SU-DHL-6 (cell line): ENCODE measurements around the gene MYL6B.

ENCODE experiments used
- H2AFZ ChIP-seq: fragments of 200-600 bp; sonication (generic); 2 replicates; pipeline ENCODE4 v1.6.1; 2014; ENCODE audit warnings: low read depth, mild to moderate bottlenecking, moderate library complexity, mixed read lengths, antibody characterized with exemption, low read length; ENCODE audit not compliant: severe bottlenecking
- H3F3A ChIP-seq: fragments of 200-600 bp; shearing (Covaris generic); 2 replicates; pipeline ENCODE4 v1.6.0; 2016; ENCODE audit warnings: antibody characterized with exemption, mild to moderate bottlenecking; ENCODE audit not compliant: insufficient read depth
- H3K27ac ChIP-seq: fragments of 200-600 bp; sonication (generic); 2 replicates; pipeline ENCODE4 v1.5.1; 2016; ENCODE audit warnings: low read depth, mild to moderate bottlenecking, low read length, moderate library complexity, mixed read lengths
- H3K27me3 ChIP-seq: fragments of 200-600 bp; sonication (generic), shearing (Covaris generic); 2 replicates; pipeline ENCODE4 v1.6.0; 2014; ENCODE audit warnings: mild to moderate bottlenecking, low read length
- H3K36me3 ChIP-seq: fragments of 200-600 bp; sonication (generic); 2 replicates; pipeline ENCODE4 v1.6.1; 2014; ENCODE audit warnings: mild to moderate bottlenecking, low read length, mixed read lengths
- H3K4me2 ChIP-seq: fragments of 300-600, 200-600 bp; shearing (Covaris generic), sonication (generic); 2 replicates; pipeline ENCODE4 v1.6.0; 2014; ENCODE audit warnings: low read length, low read depth, mild to moderate bottlenecking; ENCODE audit not compliant: poor library complexity, severe bottlenecking
- H3K4me3 ChIP-seq: fragments of 200-600 bp; sonication (generic); 2 replicates; pipeline ENCODE4 v1.5.1; 2014; ENCODE audit warnings: antibody characterized with exemption, low read length, mild to moderate bottlenecking, mixed read lengths; ENCODE audit not compliant: insufficient read depth, poor library complexity, severe bottlenecking
- H3K79me2 ChIP-seq: fragments of 200-600 bp; sonication (generic); 2 replicates; pipeline ENCODE4 v1.6.1; 2014; ENCODE audit warnings: mild to moderate bottlenecking, low read length, moderate library complexity; ENCODE audit not compliant: insufficient read depth
- H3K9ac ChIP-seq: fragments of 200-600 bp; sonication (generic); 2 replicates; pipeline ENCODE4 v1.7.0; 2014; ENCODE audit warnings: mild to moderate bottlenecking, low read length
- H3K9me2 ChIP-seq: fragments of 200-600 bp; sonication (generic); replicated peaks from 2 replicates; pipeline ENCODE4 v1.6.1; 2014; ENCODE audit warnings: low read length; ENCODE audit not compliant: insufficient read depth
- H3K9me3 ChIP-seq: fragments of 200-600 bp; sonication (generic); 2 replicates; pipeline ENCODE4 v1.6.1; 2014; ENCODE audit warnings: low read length, mixed read lengths; ENCODE audit not compliant: insufficient read depth
- H4K20me1 ChIP-seq: fragments of 200-600 bp; sonication (generic); 2 replicates; pipeline ENCODE4 v1.6.1; 2014; ENCODE audit warnings: low read depth, mild to moderate bottlenecking, antibody characterized with exemption, low read length, moderate library complexity, mixed read lengths
- CTCF ChIP-seq: fragments of 200-600 bp; sonication (generic); IDR thresholded peaks from one replicate; pipeline ENCODE4 v1.5.1; 2017; ENCODE audit warnings: antibody characterized with exemption, mild to moderate bottlenecking, low read length, moderate library complexity; ENCODE audit not compliant: insufficient read depth, poor library complexity, severe bottlenecking
- EZH2phosphoT487 ChIP-seq: fragments of 200-600 bp; sonication (generic), shearing (Covaris generic); conservative IDR thresholded peaks from 2 replicates; pipeline ENCODE4 v1.6.1; 2018; ENCODE audit warnings: mild to moderate bottlenecking, antibody characterized with exemption, low read length, moderate library complexity, mixed read lengths

Gene MYL6B

DNA sequence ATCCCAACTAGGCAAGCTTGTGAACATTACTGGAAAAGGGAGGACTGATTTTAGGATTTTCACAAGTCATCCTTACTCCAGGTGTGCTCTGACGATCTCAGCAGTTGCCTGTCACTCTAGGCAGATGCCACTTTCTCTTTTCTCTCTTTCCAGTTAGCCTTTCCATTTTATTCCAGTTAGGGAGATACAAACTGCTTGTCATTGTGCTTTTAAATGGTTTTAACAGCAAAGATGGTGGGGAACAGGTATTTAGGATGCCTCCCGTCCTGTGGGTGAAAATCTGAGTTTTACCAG, 46.8 kb upstream of the MYL6B start:
- Histone ChIP-seq H3K27ac (peak overlapping the region; percentile 72; the same call in 1 of the 2 replicates), H3K4me3 (peak overlapping the region; percentile 86), H3K9me3 (no peaks in the 10 kb centered on the region), H3K27me3 (no peaks in the 10 kb centered on the region), H3K9me2 (no peaks in the 10 kb centered on the region), H3K36me3 (peaks cover 24% of the 10 kb centered on the region), H3K9ac (peak overlapping the region; percentile 100), H3K79me2 (peaks cover 40% of the 10 kb centered on the region), H2AFZ (no peak overlapping the region), H3F3A (peaks cover 26% of the 10 kb centered on the region), H3K4me2 (peak overlapping the region; percentile 84), H4K20me1 (peaks cover 9% of the 10 kb centered on the region; the same call in 1 of the 2 replicates)
- TF ChIP-seq EZH2phosphoT487 (no peak), CTCF (no peak)

GRCh38 chr12:56107242-56107641, 45.1 kb upstream of the MYL6B start:
- Histone ChIP-seq H2AFZ (no peak overlapping the region), H3K27ac (no peak overlapping the region), H3K4me3 (no peak overlapping the region), H3K9me3 (no peaks in the 10 kb centered on the region), H3F3A (peaks cover 39% of the 10 kb centered on the region), H3K36me3 (peaks cover 33% of the 10 kb centered on the region), H4K20me1 (peaks cover 9% of the 10 kb centered on the region; the same call in 1 of the 2 replicates), H3K4me2 (no peak overlapping the region), H3K9me2 (no peaks in the 10 kb centered on the region), H3K79me2 (peaks cover 40% of the 10 kb centered on the region), H3K9ac (no peak overlapping the region), H3K27me3 (no peaks in the 10 kb centered on the region)
- TF ChIP-seq EZH2phosphoT487, result no peak
- no peak for TF ChIP-seq CTCF

GRCh38 chr12:56110571-56110970, 41.8 kb upstream of the MYL6B start:
- Histone ChIP-seq H2AFZ (no peak overlapping the region), H3K79me2 (peaks cover 28% of the 10 kb centered on the region), H3K27ac (no peak overlapping the region), H3K4me2 (no peak overlapping the region), H3K9me2 (no peaks in the 10 kb centered on the region), H3K36me3 (peaks cover 33% of the 10 kb centered on the region), H3K9ac (no peak overlapping the region), H3K9me3 (no peaks in the 10 kb centered on the region), H4K20me1 (peaks cover 9% of the 10 kb centered on the region; the same call in 1 of the 2 replicates), H3F3A (peaks cover 63% of the 10 kb centered on the region), H3K4me3 (no peak overlapping the region), H3K27me3 (no peaks in the 10 kb centered on the region)
- no peak for TF ChIP-seq EZH2phosphoT487
- TF ChIP-seq CTCF, result no peak

DNA sequence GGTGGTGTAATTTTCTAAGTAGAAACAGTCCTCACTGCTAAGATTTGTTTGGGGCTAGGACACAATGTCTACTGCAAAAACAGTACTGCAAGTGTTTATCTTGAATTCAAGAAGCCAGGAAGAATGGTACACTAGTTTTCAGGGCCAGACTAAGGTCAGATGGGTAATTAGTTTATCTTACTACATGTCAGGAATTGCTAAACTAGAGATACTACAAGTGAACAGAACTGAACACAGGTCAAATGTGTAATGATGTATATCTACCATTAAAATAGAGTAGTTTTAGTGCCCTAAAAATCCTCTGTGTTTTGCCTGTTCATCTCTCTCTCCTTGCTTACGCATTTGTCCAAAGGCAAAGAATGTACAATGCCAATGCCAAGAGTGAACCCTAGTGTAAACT, 38.3 kb upstream of the MYL6B start:
- peak overlapping the region; percentile 11 for H3K27ac ChIP-seq
- no peak overlapping the region for H3K9ac ChIP-seq
- TF ChIP-seq EZH2phosphoT487 (no peak), CTCF (no peak)
- H3K79me2 ChIP-seq, result peaks cover 16% of the 10 kb centered on the region
- H3K9me2 ChIP-seq, result no peaks in the 10 kb centered on the region
- peaks cover 79% of the 10 kb centered on the region for H3F3A ChIP-seq
- H3K27me3 ChIP-seq, result no peaks in the 10 kb centered on the region
- H3K9me3 ChIP-seq, result no peaks in the 10 kb centered on the region
- H2AFZ ChIP-seq, result no peak overlapping the region
- H4K20me1 ChIP-seq, result no peaks in the 10 kb centered on the region
- H3K36me3 ChIP-seq, result peaks cover 17% of the 10 kb centered on the region
- H3K4me3 ChIP-seq, result no peak overlapping the region
- H3K4me2 ChIP-seq, result no peak overlapping the region
